B cell (primary cell): ENCODE results near the gene RBMS3. TPM values are rescaled to one million over a fixed set of nuclear protein-coding genes. Genes with fewer than 3 reads are reported as not detected.
"Not testable (repeated sequence)": the region's sequence is repeated elsewhere in the genome, so short reads cannot be mapped to it uniquely, and the experiment has no call there.

Source experiments
- ATAC-seq: fragments of 200-7000 bp; cut with Tn5 transposase; one replicate; pipeline ENCODE4 v1.10.0; 2021; ENCODE audit warnings: low read depth, mild to moderate bottlenecking, moderate number of reproducible peaks, moderate library complexity
- CTCF ChIA-PET: fragments of 350-600 bp; sonication (Branson Sonifier 250); formaldehyde crosslinking; loops from one replicate; lab custom pipeline; 2021; ENCODE audit warnings: antibody characterized with exemption, inconsistent platforms; lab: Charles Lee
- POLR2A ChIA-PET: fragments of 350-600 bp; sonication (Branson Sonifier 250); formaldehyde crosslinking; loops from one replicate; lab custom pipeline; 2021; ENCODE audit warnings: antibody characterized with exemption; lab: Charles Lee
- DNase-seq: peaks from one replicate; pipeline ENCODE4 v3.0.0; 2013
- H2AFZ ChIP-seq: 2 replicates; pipeline ENCODE4 v1.6.1; 2012; ENCODE audit warnings: mild to moderate bottlenecking, low read depth, low read length; ENCODE audit not compliant: insufficient read depth, poor library complexity, severe bottlenecking
- H3K27ac ChIP-seq, 2 donors: 1 replicate in 1 of 2; 2 replicates in 1 of 2; pipeline ENCODE4 v1.5.1; 2012 to 2013; ENCODE audit warnings: low read length in 2 of 2, mild to moderate bottlenecking in 2 of 2, moderate library complexity in 1 of 2
- H3K27me3 ChIP-seq, 4 experiments: fragments of 200-600 bp in 1 of 4; sonication (generic) in 1 of 4; replicated peaks in 1 of 4; 1 replicate in 2 of 4; 2 replicates in 2 of 4; pipeline versions ENCODE4 v1.6.1 to v1.7.0; 2013 to 2016; ENCODE audit warnings: low read length in 3 of 4, mild to moderate bottlenecking in 2 of 4, mixed read lengths in 1 of 4, moderate library complexity in 1 of 4; ENCODE audit not compliant: insufficient read depth in 4 of 4, control insufficient read depth in 3 of 4; ENCODE audit errors: control extremely low read depth in 1 of 4
- H3K36me3 ChIP-seq, 2 experiments: replicated peaks in 1 of 2; 1 replicate in 1 of 2; 2 replicates in 1 of 2; pipeline versions ENCODE4 v1.6.1 to v1.7.1; 2013; ENCODE audit warnings: low read length in 1 of 2; ENCODE audit not compliant: insufficient read depth in 2 of 2, control insufficient read depth in 1 of 2; ENCODE audit errors: control extremely low read depth in 1 of 2, extremely low read depth in 1 of 2
- H3K4me1 ChIP-seq, 2 donors: fragments of 200-600 bp in 1 of 2; sonication (generic) in 1 of 2; 1 replicate in 1 of 2; 2 replicates in 1 of 2; pipeline versions ENCODE4 v1.5.1 to v1.6.1; 2013 to 2017; ENCODE audit warnings: low read length in 2 of 2; ENCODE audit not compliant: control insufficient read depth in 2 of 2, insufficient read depth in 2 of 2
- H3K4me2 ChIP-seq: replicated peaks from 2 replicates; pipeline ENCODE3; 2012; ENCODE audit warnings: mild to moderate bottlenecking, low read depth, low read length; ENCODE audit not compliant: poor library complexity, severe bottlenecking
- H3K4me3 ChIP-seq, 5 experiments: fragments of 200-600 bp in 1 of 5; sonication (generic) in 1 of 5; 1 replicate in 3 of 5; 2 replicates in 2 of 5; pipeline versions ENCODE4 v1.5.1 to v1.7.0; 2011 to 2016; ENCODE audit warnings: low read length in 4 of 5, mild to moderate bottlenecking in 4 of 5, low read depth in 2 of 5, control low read depth in 1 of 5, moderate library complexity in 1 of 5; ENCODE audit not compliant: insufficient read depth in 1 of 5; ENCODE audit errors: control extremely low read depth in 1 of 5, extremely low read depth in 1 of 5
- H3K79me2 ChIP-seq: fragments of 200-600 bp; sonication (generic); one replicate; pipeline ENCODE4 v1.6.0; 2016; ENCODE audit warnings: low read length; ENCODE audit not compliant: control insufficient read depth, insufficient read depth
- H3K9ac ChIP-seq: fragments of 200-600 bp; sonication (generic); 2 replicates; pipeline ENCODE4 v1.6.1; 2017; ENCODE audit warnings: mild to moderate bottlenecking, low read length, moderate library complexity
- H3K9me3 ChIP-seq, 3 donors: one replicate each; pipeline versions ENCODE4 v1.6.1 to v1.7.1; 2013; ENCODE audit warnings: low read length in 2 of 3; ENCODE audit not compliant: control insufficient read depth in 2 of 3, insufficient read depth in 1 of 3; ENCODE audit errors: control extremely low read depth in 1 of 3
- H4K20me1 ChIP-seq: 2 replicates; pipeline ENCODE4 v1.6.0; 2012; ENCODE audit warnings: mild to moderate bottlenecking, low read length; ENCODE audit not compliant: insufficient read depth, control insufficient read depth, poor library complexity, severe bottlenecking
- H3K27ac Mint-ChIP-seq: one replicate; pipeline ENCODE4 v1.8.0; 2021; ENCODE audit warnings: mixed read lengths
- H3K27me3 Mint-ChIP-seq: one replicate; pipeline ENCODE4 v1.8.0; 2021; ENCODE audit warnings: mixed read lengths
- H3K4me1 Mint-ChIP-seq: one replicate; pipeline ENCODE4 v1.8.0; 2021; ENCODE audit warnings: mixed read lengths
- H3K4me3 Mint-ChIP-seq: one replicate; pipeline ENCODE4 v1.8.0; 2021; ENCODE audit warnings: mixed read lengths
- H3K9me3 Mint-ChIP-seq: one replicate; pipeline ENCODE4 v1.8.0; 2022; ENCODE audit warnings: mixed read lengths; ENCODE audit not compliant: insufficient read depth
- CTCF ChIP-seq: fragments of 200-600 bp; IDR thresholded peaks from one replicate; pipeline ENCODE4 v1.8.0; 2022; ENCODE audit warnings: antibody characterized with exemption, mild to moderate bottlenecking
- EZH2 ChIP-seq: IDR thresholded peaks from 2 replicates; pipeline ENCODE4 v1.6.1; 2012; ENCODE audit warnings: borderline replicate concordance, low read depth, mild to moderate bottlenecking, moderate library complexity, low read length; ENCODE audit not compliant: insufficient read depth, poor library complexity, severe bottlenecking
- WGBS: methylation state at CpG from one replicate; pipeline ENCODE4 v1.1.5; 2013; ENCODE audit warnings: missing lambda C conversion rate; ENCODE audit not compliant: insufficient coverage; 5-methylcytosine and 5-hydroxymethylcytosine counted together
- intact Hi-C: fragments of 100-400 bp; cut with micrococcal nuclease; formaldehyde crosslinking; loops from one replicate; pipeline ENCODE4 v1.10.0; 2022
- polyA plus RNA-seq: library from polyadenylated mRNA; depleted of rRNA; stranded (reverse); fragments of >200 nt; gene quantifications from 2 replicates; pipeline ENCODE4 v1.2.3, GENCODE V29; 2012
- total RNA-seq, 2 donors: library from RNA; stranded (reverse); fragments of 120-200 nt in 1 of 2; gene quantifications; 1 replicate in 1 of 2; 2 replicates in 1 of 2; pipeline versions ENCODE4 v1.2.3 to v1.2.4, GENCODE V29; 2013 to 2022

RBMS3 gene
- total and polyA plus RNA-seq, 2 donors (not counting 1 experiment from before 2014, with no cell fraction given): not detected

DNA sequence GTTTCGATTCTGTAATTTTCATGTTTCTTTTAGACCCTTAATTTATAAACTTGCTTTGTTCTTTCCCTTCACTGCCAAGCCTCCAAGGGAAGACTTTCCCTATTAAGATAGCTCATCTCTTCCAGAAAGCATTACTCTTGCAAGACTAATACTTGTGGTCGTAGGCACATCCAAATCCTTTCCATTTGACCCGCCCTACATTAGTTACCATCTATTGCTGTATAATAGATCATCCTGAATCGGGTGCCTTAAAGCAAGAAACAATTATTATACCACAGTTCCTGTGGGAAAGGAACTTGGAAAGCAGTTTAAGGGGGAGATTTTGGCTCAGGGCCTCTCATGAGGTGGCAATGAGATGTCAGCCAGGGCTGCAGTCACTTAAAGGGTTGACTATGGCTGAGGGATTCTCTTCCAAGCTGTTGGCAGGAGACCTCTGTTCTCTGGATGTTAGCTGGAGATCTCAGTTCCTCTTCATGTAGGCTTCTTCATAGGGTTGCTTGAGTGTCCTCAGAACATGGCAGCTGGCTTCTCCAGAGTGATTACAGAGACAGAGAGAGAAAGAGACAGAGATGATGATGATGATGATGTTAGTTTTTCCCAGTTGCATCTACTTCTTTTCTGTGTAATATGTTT lies 755.2 kb downstream of the RBMS3 start:
- H3K27ac Mint-ChIP-seq: no peak overlapping the region
- DNase-seq: no peak
- Histone ChIP-seq H3K4me3 (no peak overlapping the region), H2AFZ (no peak overlapping the region), H3K36me3 (no peaks in the 10 kb centered on the region), H3K9ac (no peak overlapping the region), H3K27ac (no peak overlapping the region), H3K9me3 (no peaks in the 10 kb centered on the region), H4K20me1 (no peaks in the 10 kb centered on the region), H3K4me1 (no peaks in the 10 kb centered on the region), H3K79me2 (no peaks in the 10 kb centered on the region), H3K27me3 (no peaks in the 10 kb centered on the region), H3K4me2 (no peak overlapping the region)
- H3K9me3 Mint-ChIP-seq: no peaks in the 10 kb centered on the region
- H3K27me3 Mint-ChIP-seq: peaks cover 25% of the 10 kb centered on the region
- H3K4me1 Mint-ChIP-seq: no peaks in the 10 kb centered on the region
- CTCF ChIA-PET: no interaction called here
- ATAC-seq: no peak
- no peak overlapping the region for H3K4me3 Mint-ChIP-seq
- WGBS: no CpG with 5 or more reads among the region's 4 CpGs
- TF ChIP-seq EZH2: no peak
- TF ChIP-seq CTCF: no peak
- intact Hi-C loops: no loop called here
- POLR2A ChIA-PET: no interaction called here

DNA sequence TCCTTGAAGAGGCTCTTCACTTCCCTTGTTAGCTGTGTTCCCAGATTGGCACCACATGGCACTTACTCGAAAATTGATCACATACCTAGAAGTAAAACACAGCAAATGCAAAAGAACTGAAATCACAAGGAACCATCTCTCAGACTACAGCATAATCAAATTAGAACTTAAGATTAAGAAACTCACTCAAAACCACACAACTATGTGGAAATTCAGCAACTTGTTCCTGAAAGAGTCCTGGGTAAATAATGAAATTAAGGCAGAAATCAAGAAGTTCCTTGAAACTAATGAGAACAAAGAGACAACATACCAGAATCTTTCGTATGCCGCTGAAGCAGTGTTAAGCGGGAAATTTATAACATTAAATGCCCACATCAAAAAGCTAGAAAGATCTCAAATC lies 759.3 kb downstream of the RBMS3 start:
- no peak for TF ChIP-seq CTCF
- TF ChIP-seq EZH2: no peak
- no peaks in the 10 kb centered on the region for H3K4me1 ChIP-seq
- no peak overlapping the region for H3K4me3 ChIP-seq
- Mint-ChIP-seq H3K4me3 (no peak overlapping the region), H3K27me3 (peaks cover 22% of the 10 kb centered on the region), H3K9me3 (no peaks in the 10 kb centered on the region), H3K4me1 (peaks cover 2% of the 10 kb centered on the region), H3K27ac (no peak overlapping the region)
- H3K4me2 ChIP-seq: no peak overlapping the region
- no peak overlapping the region for H2AFZ ChIP-seq
- no peaks in the 10 kb centered on the region for H3K36me3 ChIP-seq
- ChIA-PET CTCF (interaction anchor here (0.8 to 4.1 kb wide), 4 partner anchors 9 to 653 kb away, joined by 3 to 46 read pairs (median 21); no protein-coding TSS in a partner anchor), POLR2A (no interaction called here)
- H3K27ac ChIP-seq: no peak overlapping the region
- ATAC-seq: no peak
- no peaks in the 10 kb centered on the region for H3K79me2 ChIP-seq
- no peaks in the 10 kb centered on the region for H3K27me3 ChIP-seq
- H3K9me3 ChIP-seq: no peaks in the 10 kb centered on the region
- H3K9ac ChIP-seq: no peak overlapping the region
- no peaks in the 10 kb centered on the region for H4K20me1 ChIP-seq
- no peak for DNase-seq
- WGBS: 100% methylated on average over 4 of the region's 4 CpGs
- intact Hi-C loops: loop anchor here (5.0 kb wide), 1 partner anchor 727 kb away; no protein-coding TSS in a partner anchor

- H3K27ac ChIP-seq, ATAC-seq, H3K36me3 ChIP-seq, H4K20me1 ChIP-seq, H2AFZ ChIP-seq, H3K4me2 ChIP-seq, H3K4me1 ChIP-seq, H3K9me3 ChIP-seq, H3K27me3 ChIP-seq, H3K9me3 Mint-ChIP-seq, POLR2A ChIA-PET, H3K9ac ChIP-seq, H3K79me2 ChIP-seq, H3K27ac Mint-ChIP-seq, H3K4me1 Mint-ChIP-seq, DNase-seq, H3K4me3 Mint-ChIP-seq, H3K4me3 ChIP-seq: not testable (repeated sequence)
- CTCF ChIA-PET: interaction anchor here (0.8 to 4.1 kb wide), 9 partner anchors 12 to 1091 kb away, joined by 3 to 46 read pairs (median 4); no protein-coding TSS in a partner anchor
- WGBS: 63% methylated on average over 1 of the region's 3 CpGs
- peaks cover 18% of the 10 kb centered on the region for H3K27me3 Mint-ChIP-seq
- intact Hi-C loops: loop anchor here (5.0 kb wide), 1 partner anchor 726 kb away; no protein-coding TSS in a partner anchor
Measured at GRCh38 chr3:30041481-30041880, 760.6 kb downstream of the RBMS3 start.
